GM10248 (cell line): Measurements from ENCODE around the gene MCM3AP.
"Not testable (repeated sequence)": the region's sequence is repeated elsewhere in the genome, so short reads cannot be mapped to it uniquely, and the experiment has no call there.

Experiments
- CTCF ChIA-PET: fragments of 300-600 bp; sonication (Branson Sonifier 250); formaldehyde crosslinking; extraction: SDS; loops from one replicate; lab custom pipeline; 2021; ENCODE audit warnings: antibody characterized with exemption; lab: Yijun Ruan, JAX
- POLR2A ChIA-PET: fragments of 350-650 bp; sonication (Branson Sonifier 250); formaldehyde crosslinking; extraction: SDS; loops from one replicate; lab custom pipeline; 2020; ENCODE audit warnings: antibody characterized with exemption; lab: Yijun Ruan, JAX
- DNase-seq: peaks from one replicate; pipeline ENCODE4 v3.0.0; 2012; ENCODE audit errors: extremely low spot score
- CTCF ChIP-seq: IDR thresholded peaks from 2 replicates; pipeline ENCODE4 v1.5.1; 2012; ENCODE audit warnings: mild to moderate bottlenecking, low read depth; ENCODE audit errors: extremely low read depth, missing control alignments, control extremely low read depth

Gene MCM3AP

GRCh38 chr21:46243325-46243724, 42.1 kb downstream of the MCM3AP start:
- CTCF ChIA-PET: interaction anchor here (1.8 to 2.1 kb wide), 2 partner anchors 10 to 13 kb away, joined by 6 to 10 read pairs; no protein-coding TSS in a partner anchor
- no peak for DNase-seq
- POLR2A ChIA-PET: interaction anchor here (0.7 kb wide), 1 partner anchor 16 kb away, joined by 3 read pairs; no protein-coding TSS in a partner anchor
- TF ChIP-seq CTCF: no peak

GRCh38 chr21:46241577-46241976, 43.8 kb downstream of the MCM3AP start:
- CTCF ChIA-PET: interaction anchor here (2.1 to 2.4 kb wide), 2 partner anchors 12 kb away, joined by 9 to 10 read pairs; no protein-coding TSS in a partner anchor
- not testable (repeated sequence) for DNase-seq
- POLR2A ChIA-PET: interaction anchor here (0.9 kb wide), 1 partner anchor 13 kb away, joined by 3 read pairs; the partner anchor contains the start of gene LSS

DNA sequence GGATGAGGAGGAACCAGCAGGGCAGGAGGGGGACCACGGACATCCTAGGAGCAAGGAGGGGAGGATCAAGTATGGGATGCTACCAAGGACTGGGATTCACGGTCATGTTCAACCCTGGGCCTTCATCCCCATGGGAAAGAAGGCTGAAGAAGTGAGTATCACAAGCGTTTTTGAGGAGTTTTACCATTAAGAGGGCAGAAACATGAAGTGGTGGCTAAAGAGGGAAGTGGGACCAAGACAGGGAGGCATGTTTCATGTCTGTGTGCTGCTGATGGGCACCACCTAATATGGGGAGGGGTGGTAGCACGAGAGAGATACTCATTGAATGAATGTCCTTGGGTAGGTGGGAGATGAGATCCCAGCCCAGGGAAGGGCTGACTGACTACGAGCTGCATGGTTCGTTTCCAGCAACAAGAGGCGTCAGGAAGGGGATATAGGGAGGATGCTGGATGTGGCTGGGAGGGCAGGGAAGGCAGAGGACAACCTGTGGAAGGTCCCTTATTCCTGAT, 45.5 kb downstream of the MCM3AP start:
- CTCF ChIA-PET: interaction anchor here (1.2 to 2.4 kb wide), 2 partner anchors 10 to 29 kb away, joined by 3 to 9 read pairs; no protein-coding TSS in a partner anchor
- POLR2A ChIA-PET: no interaction called here
- no peak for DNase-seq

DNA sequence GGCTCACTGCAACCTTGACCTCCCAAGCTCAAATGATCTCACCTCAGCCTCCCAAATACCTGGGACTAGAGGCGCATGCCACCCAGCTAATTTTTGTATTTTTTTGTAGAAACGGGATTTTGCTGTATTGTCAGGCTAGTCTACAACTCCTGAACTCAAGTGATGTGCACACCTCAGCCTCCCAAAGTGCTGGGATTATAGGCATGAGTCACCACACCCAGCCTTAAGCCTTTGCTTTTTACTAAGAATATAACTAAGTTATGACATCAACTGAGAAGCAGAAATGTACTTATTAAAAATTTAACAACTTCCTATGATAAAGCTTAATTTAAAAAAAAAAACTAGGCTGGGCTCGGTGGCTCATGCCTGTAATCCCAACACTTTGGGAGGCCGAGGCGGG, 47.9 kb downstream of the MCM3AP start:
- TF ChIP-seq CTCF: no peak
- ChIA-PET CTCF (no interaction called here), POLR2A (no interaction called here)
- DNase-seq: no peak

More for the DNA sequence above, 45.5 kb downstream of the MCM3AP start:
- TF ChIP-seq CTCF: no peak

DNA sequence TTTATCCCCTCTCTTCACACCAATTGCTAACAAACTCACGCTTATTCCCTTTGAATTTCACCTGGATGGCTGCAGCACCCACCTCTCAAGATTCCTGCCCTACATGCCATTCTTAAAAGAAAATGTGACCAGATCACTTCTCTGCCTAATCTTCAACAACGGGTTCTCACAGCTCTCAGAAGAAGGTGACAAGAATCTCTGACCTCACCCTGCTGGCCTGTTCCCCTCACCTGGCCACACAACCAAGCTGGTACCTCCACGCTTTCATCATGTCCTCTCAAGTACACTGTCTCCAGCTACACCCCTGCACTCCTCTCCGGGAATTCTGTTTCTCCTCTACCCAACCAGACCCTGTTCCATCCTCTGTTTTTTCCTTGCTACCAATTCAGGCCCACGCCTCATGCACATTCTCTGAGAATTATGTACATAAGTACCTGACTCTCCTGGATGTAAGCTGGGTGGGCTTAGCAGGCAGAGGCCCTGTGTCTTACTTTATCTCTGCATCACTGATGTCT, 50.9 kb downstream of the MCM3AP start:
- CTCF ChIA-PET: interaction anchor here (1.1 to 2.1 kb wide), 4 partner anchors 10 to 87 kb away, joined by 3 to 7 read pairs (median 4); no protein-coding TSS in a partner anchor
- POLR2A ChIA-PET: no interaction called here

GRCh38 chr21:46229923-46230260, 55.5 kb downstream of the MCM3AP start:
- no peak for TF ChIP-seq CTCF
- ChIA-PET POLR2A (no interaction called here), CTCF (interaction anchor here (0.8 to 3.2 kb wide), 5 partner anchors 11 to 29 kb away, joined by 3 to 21 read pairs (median 6); no protein-coding TSS in a partner anchor)
- no peak for DNase-seq

More for the DNA sequence above, 50.9 kb downstream of the MCM3AP start:
- TF ChIP-seq CTCF: no peak
- DNase-seq: no peak

- CTCF ChIA-PET: interaction anchor here (0.8 to 3.2 kb wide), 4 partner anchors 11 to 30 kb away, joined by 3 to 21 read pairs (median 6); no protein-coding TSS in a partner anchor
- no peak for DNase-seq
- POLR2A ChIA-PET: interaction anchor here (1.3 kb wide), 1 partner anchor 12 kb away, joined by 3 read pairs; no protein-coding TSS in a partner anchor
- TF ChIP-seq CTCF: peak; percentile 61
Observed at GRCh38 chr21:46229133-46229922, 56.1 kb downstream of the MCM3AP start.
